CD4-positive, alpha-beta T cell (primary cell): ENCODE results near the gene BMPR1A. TPM values are rescaled to one million over a fixed set of nuclear protein-coding genes. Genes with fewer than 3 reads are reported as not detected.

Experiments
- ATAC-seq: fragments of 200-7000 bp; cut with Tn5 transposase; one replicate; pipeline ENCODE4 v1.10.0; 2022; ENCODE audit warnings: mild to moderate bottlenecking; ENCODE audit not compliant: poor library complexity
- CTCF ChIA-PET: fragments of 350-600 bp; sonication (Branson Sonifier 250); formaldehyde crosslinking; loops from one replicate; lab custom pipeline; 2021; ENCODE audit warnings: antibody characterized with exemption, inconsistent platforms; lab: Charles Lee
- POLR2A ChIA-PET: fragments of 350-600 bp; sonication (Branson Sonifier 250); formaldehyde crosslinking; loops from one replicate; lab custom pipeline; 2021; ENCODE audit warnings: antibody characterized with exemption, inconsistent platforms; lab: Charles Lee
- DNase-seq, 14 experiments: peaks; one replicate each; pipeline ENCODE4 v3.0.0-alpha.2; 2013 to 2020; ENCODE audit warnings: mixed read lengths in 2 of 14
- H3K27ac ChIP-seq, 2 donors: one replicate each; pipeline versions ENCODE4 v1.5.1 to v1.7.0; 2013; ENCODE audit warnings: low read length in 2 of 2, low read depth in 1 of 2, mild to moderate bottlenecking in 1 of 2
- H3K27me3 ChIP-seq, 2 experiments: 1 replicate in 1 of 2; 2 replicates in 1 of 2; pipeline versions ENCODE4 v1.6.1 to v1.7.0; 2013; ENCODE audit warnings: low read length in 2 of 2, control low read depth in 1 of 2, mild to moderate bottlenecking in 1 of 2, moderate library complexity in 1 of 2; ENCODE audit not compliant: insufficient read depth in 2 of 2, control insufficient read depth in 1 of 2
- H3K36me3 ChIP-seq: one replicate; pipeline ENCODE4 v1.6.1; 2013; ENCODE audit warnings: low read length, control low read depth; ENCODE audit not compliant: insufficient read depth
- H3K4me1 ChIP-seq: one replicate; pipeline ENCODE4 v1.6.1; 2013; ENCODE audit warnings: low read length, control low read depth; ENCODE audit not compliant: insufficient read depth
- H3K4me3 ChIP-seq: one replicate; pipeline ENCODE4 v1.5.1; 2013; ENCODE audit warnings: mild to moderate bottlenecking, low read length, moderate library complexity
- H3K9me3 ChIP-seq, 2 experiments: 1 replicate in 1 of 2; 2 replicates in 1 of 2; pipeline versions ENCODE4 v1.6.1 to v1.7.0; 2013; ENCODE audit warnings: low read length in 2 of 2, mild to moderate bottlenecking in 2 of 2, control low read depth in 1 of 2, moderate library complexity in 1 of 2; ENCODE audit not compliant: control insufficient read depth in 1 of 2, insufficient read depth in 1 of 2
- H3K27ac Mint-ChIP-seq: one replicate; pipeline ENCODE4 v1.8.0; 2020; ENCODE audit warnings: mixed read lengths
- H3K27me3 Mint-ChIP-seq: one replicate; pipeline ENCODE4 v1.8.0; 2021; ENCODE audit warnings: mixed read lengths
- H3K36me3 Mint-ChIP-seq: one replicate; pipeline ENCODE4 v1.8.0; 2021; ENCODE audit warnings: low read depth, mixed read lengths
- H3K4me1 Mint-ChIP-seq: one replicate; pipeline ENCODE4 v1.8.0; 2021; ENCODE audit warnings: low read depth, mixed read lengths
- H3K4me3 Mint-ChIP-seq: one replicate; pipeline ENCODE4 v1.8.0; 2020; ENCODE audit warnings: mild to moderate bottlenecking, mixed read lengths
- H3K9me3 Mint-ChIP-seq: one replicate; pipeline ENCODE4 v1.8.0; 2020; ENCODE audit warnings: mixed read lengths
- intact Hi-C, 2 experiments: fragments of 100-400 bp; cut with DNase I in 1 of 2; cut with micrococcal nuclease in 1 of 2; formaldehyde crosslinking; loops; one replicate each; pipeline versions ENCODE4 v1.15.1 to v1.9.0; 2023 to 2025; cut with DNase I, micrococcal nuclease
- total RNA-seq, 174 experiments: library from RNA in 2 of 174; stranded (reverse) in 2 of 174; gene quantifications; one replicate each; pipeline ENCODE4 v1.2.3 and lab custom pipeline; 2021 to 2026
- TF ChIP-seq, protein P1 (sequence below): fragments of 200-600 bp; IDR thresholded peaks from one replicate; pipeline ENCODE4 v1.8.0; 2022; ENCODE audit warnings: antibody characterized with exemption, mild to moderate bottlenecking

The BMPR1A gene
- total RNA-seq, 2 experiments from 2014 or later, result 1.9 to 2.6 TPM

DNA sequence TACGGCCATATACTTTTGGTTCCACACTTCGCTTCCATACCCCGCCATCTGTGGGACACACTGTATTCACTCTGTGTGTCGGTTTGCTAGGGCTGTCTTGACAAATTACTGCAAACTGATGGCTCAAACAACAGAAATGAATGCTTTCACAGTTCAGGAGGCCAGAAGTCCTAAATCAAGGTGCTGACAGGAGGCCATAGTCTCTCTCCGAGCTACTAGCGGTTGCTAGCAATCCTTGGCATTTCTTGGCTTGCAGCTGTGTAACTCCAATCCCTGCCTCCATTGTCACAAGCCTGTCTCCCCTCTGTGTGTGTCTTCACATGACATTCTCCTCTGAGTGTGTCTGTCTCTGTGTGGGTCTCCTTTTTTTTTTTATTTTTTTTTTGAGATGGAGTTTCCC lies 28.9 kb upstream of the BMPR1A start:
- DNase-seq (no peak), ATAC-seq (no peak)
- POLR2A ChIA-PET, result no interaction called here
- intact Hi-C loops, result no loop called here
- H3K27me3 ChIP-seq, result peaks cover 0 to 2% of the 10 kb centered on the region in 2 experiments
- H3K4me3 ChIP-seq, result no peak overlapping the region
- TF ChIP-seq, protein P1, sequence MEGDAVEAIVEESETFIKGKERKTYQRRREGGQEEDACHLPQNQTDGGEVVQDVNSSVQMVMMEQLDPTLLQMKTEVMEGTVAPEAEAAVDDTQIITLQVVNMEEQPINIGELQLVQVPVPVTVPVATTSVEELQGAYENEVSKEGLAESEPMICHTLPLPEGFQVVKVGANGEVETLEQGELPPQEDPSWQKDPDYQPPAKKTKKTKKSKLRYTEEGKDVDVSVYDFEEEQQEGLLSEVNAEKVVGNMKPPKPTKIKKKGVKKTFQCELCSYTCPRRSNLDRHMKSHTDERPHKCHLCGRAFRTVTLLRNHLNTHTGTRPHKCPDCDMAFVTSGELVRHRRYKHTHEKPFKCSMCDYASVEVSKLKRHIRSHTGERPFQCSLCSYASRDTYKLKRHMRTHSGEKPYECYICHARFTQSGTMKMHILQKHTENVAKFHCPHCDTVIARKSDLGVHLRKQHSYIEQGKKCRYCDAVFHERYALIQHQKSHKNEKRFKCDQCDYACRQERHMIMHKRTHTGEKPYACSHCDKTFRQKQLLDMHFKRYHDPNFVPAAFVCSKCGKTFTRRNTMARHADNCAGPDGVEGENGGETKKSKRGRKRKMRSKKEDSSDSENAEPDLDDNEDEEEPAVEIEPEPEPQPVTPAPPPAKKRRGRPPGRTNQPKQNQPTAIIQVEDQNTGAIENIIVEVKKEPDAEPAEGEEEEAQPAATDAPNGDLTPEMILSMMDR, result no peak
- H3K4me1 ChIP-seq, result peaks cover 9% of the 10 kb centered on the region
- Mint-ChIP-seq H3K27ac (no peak overlapping the region), H3K27me3 (peaks cover 9% of the 10 kb centered on the region), H3K9me3 (no peaks in the 10 kb centered on the region), H3K4me3 (no peak overlapping the region), H3K4me1 (peaks cover 5% of the 10 kb centered on the region), H3K36me3 (no peaks in the 10 kb centered on the region)
- CTCF ChIA-PET, result no interaction called here
- H3K27ac ChIP-seq, result no peak overlapping the region
- H3K36me3 ChIP-seq, result no peaks in the 10 kb centered on the region
- no peaks in the 10 kb centered on the region for H3K9me3 ChIP-seq

DNA sequence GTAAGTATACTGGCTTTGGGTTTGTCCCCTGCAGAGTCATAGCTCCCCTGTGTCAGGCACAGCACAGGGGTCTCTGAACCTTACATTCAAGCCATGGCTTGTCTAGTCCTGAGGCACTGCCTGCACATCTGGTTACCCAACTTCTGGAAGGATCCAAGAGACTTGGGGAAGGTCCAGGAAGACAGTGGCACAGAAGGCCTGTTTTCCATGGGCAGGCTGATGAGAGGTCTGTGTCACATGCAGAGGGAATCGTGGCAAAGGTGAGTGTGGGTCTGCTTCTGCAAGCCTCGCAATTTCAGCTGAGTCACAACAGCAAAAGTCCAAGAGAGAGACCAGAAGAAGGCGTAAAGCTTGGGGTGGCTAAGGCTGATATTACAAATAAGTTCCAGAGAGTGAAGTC lies 28.4 kb upstream of the BMPR1A start:
- no peaks in the 10 kb centered on the region for H3K36me3 ChIP-seq
- CTCF ChIA-PET, result no interaction called here
- no peak overlapping the region for H3K27ac Mint-ChIP-seq
- POLR2A ChIA-PET, result no interaction called here
- H3K4me3 Mint-ChIP-seq, result no peak overlapping the region
- H3K4me3 ChIP-seq, result no peak overlapping the region
- ATAC-seq (no peak), DNase-seq (no peak)
- TF ChIP-seq, protein P1, result no peak
- intact Hi-C loops, result no loop called here
- no peaks in the 10 kb centered on the region for H3K36me3 Mint-ChIP-seq
- no peaks in the 10 kb centered on the region for H3K9me3 Mint-ChIP-seq
- H3K27me3 ChIP-seq, result peaks cover 0 to 2% of the 10 kb centered on the region in 2 experiments
- no peak overlapping the region for H3K27ac ChIP-seq
- H3K4me1 Mint-ChIP-seq, result peaks cover 4% of the 10 kb centered on the region
- H3K9me3 ChIP-seq, result no peaks in the 10 kb centered on the region
- peaks cover 9% of the 10 kb centered on the region for H3K27me3 Mint-ChIP-seq
- H3K4me1 ChIP-seq, result peaks cover 5% of the 10 kb centered on the region

DNA sequence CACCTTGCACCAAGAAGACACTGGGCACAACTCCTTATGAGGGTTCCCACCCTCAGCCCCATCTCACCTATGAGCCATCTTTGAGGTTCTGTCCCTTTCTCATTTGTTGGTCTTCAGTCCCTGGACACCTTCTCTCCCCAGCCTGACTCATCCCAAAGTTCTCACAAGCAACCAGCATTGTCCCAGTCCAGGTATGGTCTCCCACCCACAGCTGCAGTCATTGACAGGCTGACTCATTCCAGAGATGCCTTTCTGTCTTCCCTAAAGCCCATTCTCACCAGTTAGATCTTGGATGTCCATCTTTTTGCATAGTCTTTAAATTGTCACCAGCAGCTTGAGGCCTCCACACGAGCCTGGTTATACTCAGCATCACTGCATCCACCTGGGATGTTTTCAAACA lies 26.7 kb upstream of the BMPR1A start:
- CTCF ChIA-PET, result no interaction called here
- intact Hi-C loops, result no loop called here
- Mint-ChIP-seq H3K4me1 (no peaks in the 10 kb centered on the region), H3K36me3 (no peaks in the 10 kb centered on the region), H3K27ac (no peak overlapping the region), H3K4me3 (no peak overlapping the region), H3K9me3 (no peaks in the 10 kb centered on the region), H3K27me3 (peaks cover 9% of the 10 kb centered on the region)
- Histone ChIP-seq H3K9me3 (no peaks in the 10 kb centered on the region), H3K4me3 (no peak overlapping the region), H3K4me1 (no peaks in the 10 kb centered on the region), H3K27ac (no peak overlapping the region), H3K27me3 (peaks cover 0 to 2% of the 10 kb centered on the region in 2 experiments), H3K36me3 (no peaks in the 10 kb centered on the region)
- POLR2A ChIA-PET, result no interaction called here
- no peak for ATAC-seq
- DNase-seq, result no peak
- TF ChIP-seq, protein P1, result no peak
